Ascending aorta (tissue), 2 donors: Measurements from ENCODE around the gene RASA1. TPM values are rescaled to one million over a fixed set of nuclear protein-coding genes. Genes with fewer than 3 reads are reported as not detected.
A peak's percentile ranks its signal among the peaks of the same experiment; 100 is the strongest.

Experiments
- DNase-seq, 2 donors: peaks; one replicate each; pipeline ENCODE4 v3.0.0-alpha.2; 2019; ENCODE audit warnings: low spot score in 2 of 2
- H3K27ac ChIP-seq, 2 donors: fragments of 200-600 bp; sonication (generic); one replicate each; pipeline ENCODE4 v1.5.1; 2016 to 2017; ENCODE audit warnings: mild to moderate bottlenecking in 1 of 2
- H3K27me3 ChIP-seq: fragments of 200-600 bp; sonication (generic); one replicate; pipeline ENCODE4 v1.5.1; 2017
- H3K36me3 ChIP-seq, 2 donors: fragments of 200-600 bp; sonication (generic); one replicate each; pipeline ENCODE4 v1.5.1; 2016
- H3K4me1 ChIP-seq, 2 donors: fragments of 200-600 bp; sonication (generic); one replicate each; pipeline ENCODE4 v1.5.1; 2016 to 2017; ENCODE audit warnings: mild to moderate bottlenecking in 1 of 2
- H3K4me3 ChIP-seq, 2 donors: fragments of 200-600 bp; sonication (generic); one replicate each; pipeline ENCODE4 v1.5.1; 2016 to 2017; ENCODE audit warnings: mild to moderate bottlenecking in 1 of 2
- H3K9me3 ChIP-seq, 2 donors: fragments of 200-600 bp; sonication (generic); one replicate each; pipeline ENCODE4 v1.5.1; 2016
- CTCF ChIP-seq, 3 experiments: fragments of 200-600 bp in 2 of 3; fragments of 450-650 bp in 1 of 3; sonication (generic) in 2 of 3; IDR thresholded peaks; one replicate each; pipeline ENCODE4 v1.5.1; 2016 to 2019; ENCODE audit warnings: antibody characterized with exemption in 3 of 3, mild to moderate bottlenecking in 1 of 3, moderate library complexity in 1 of 3
- intact Hi-C: fragments of 100-400 bp; cut with DNase I; formaldehyde crosslinking; loops from one replicate; pipeline ENCODE4 v1.15.1; 2023
- total RNA-seq: library from RNA; depleted of rRNA; stranded (reverse); fragments of >200 nt; gene quantifications from one replicate; pipeline ENCODE4 v1.1.0, GENCODE V29; 2016

The RASA1 gene
- total RNA-seq, 1 donor from 2014 or later: 30.5 TPM

GRCh38 chr5:87361536-87362213 lies 94.0 kb downstream of the RASA1 start:
- no peak for DNase-seq
- TF ChIP-seq CTCF (IDR thresholded peaks at IDR 0.05): no peak
- Histone ChIP-seq H3K36me3 (peaks cover 3 to 7% of the 10 kb centered on the region in 2 donors), H3K4me3 (no peak overlapping the region), H3K9me3 (no peaks in the 10 kb centered on the region), H3K27me3 (no peaks in the 10 kb centered on the region), H3K4me1 (no peaks in the 10 kb centered on the region), H3K27ac (no peak overlapping the region)
- intact Hi-C loops: no loop called here

- DNase-seq: no peak
- no peak for TF ChIP-seq CTCF (IDR thresholded peaks at IDR 0.05)
Observed at GRCh38 chr5:87367243-87367642, 99.6 kb downstream of the RASA1 start.

GRCh38 chr5:87368601-87369000 lies 100.9 kb downstream of the RASA1 start:
- Histone ChIP-seq H3K27ac (peak overlapping the region; percentile 46 to 71), H3K27me3 (no peaks in the 10 kb centered on the region), H3K4me1 (peaks cover 0 to 12% of the 10 kb centered on the region in 2 donors), H3K36me3 (peaks cover 0 to 14% of the 10 kb centered on the region in 2 donors), H3K4me3 (no peak overlapping the region), H3K9me3 (no peaks in the 10 kb centered on the region)
- intact Hi-C loops: no loop called here
- no peak for DNase-seq
- TF ChIP-seq CTCF (IDR thresholded peaks at IDR 0.05): no peak

More at GRCh38 chr5:87367243-87367642, 99.6 kb downstream of the RASA1 start:
- Histone ChIP-seq H3K27me3 (no peaks in the 10 kb centered on the region), H3K36me3 (peaks cover 0 to 7% of the 10 kb centered on the region in 2 donors), H3K27ac (no peak overlapping the region), H3K4me3 (no peak overlapping the region), H3K9me3 (no peaks in the 10 kb centered on the region), H3K4me1 (peaks cover 0 to 12% of the 10 kb centered on the region in 2 donors)
- intact Hi-C loops: no loop called here

GRCh38 chr5:87369431-87369830 lies 101.7 kb downstream of the RASA1 start:
- Histone ChIP-seq H3K4me3 (no peak overlapping the region), H3K9me3 (no peaks in the 10 kb centered on the region), H3K4me1 (peaks cover 0 to 12% of the 10 kb centered on the region in 2 donors), H3K36me3 (peaks cover 0 to 14% of the 10 kb centered on the region in 2 donors), H3K27ac (peak overlapping the region in 1 of 2 donors; percentile 46), H3K27me3 (no peaks in the 10 kb centered on the region)
- intact Hi-C loops: no loop called here
- no peak for DNase-seq
- no peak for TF ChIP-seq CTCF (IDR thresholded peaks at IDR 0.05)

GRCh38 chr5:87372705-87373104 lies 105.0 kb downstream of the RASA1 start:
- H3K36me3 ChIP-seq: peaks cover 7% of the 10 kb centered on the region in 2 donors
- TF ChIP-seq CTCF (IDR thresholded peaks at IDR 0.05): no peak

More at GRCh38 chr5:87372705-87373104, 105.0 kb downstream of the RASA1 start:
- H3K4me3 ChIP-seq: no peak overlapping the region
- no peak overlapping the region for H3K27ac ChIP-seq
- no peak for DNase-seq
- H3K27me3 ChIP-seq: no peaks in the 10 kb centered on the region
- peaks cover 0 to 12% of the 10 kb centered on the region in 2 donors for H3K4me1 ChIP-seq
- intact Hi-C loops: no loop called here
- no peaks in the 10 kb centered on the region for H3K9me3 ChIP-seq
